Esophagus squamous epithelium (tissue), 5 donors: ENCODE measurements around the gene SORL1. TPM values are rescaled to one million over a fixed set of nuclear protein-coding genes. Genes with fewer than 3 reads are reported as not detected.

Experiments used
- DNase-seq: peaks from one replicate; lab custom pipeline; 2025; lab: John Stamatoyannopoulos, UW
- H3K27ac ChIP-seq, 4 donors: fragments of 200-600 bp; sonication (generic); one replicate each; pipeline ENCODE4 v1.5.1; 2016 to 2019; ENCODE audit warnings: mild to moderate bottlenecking in 1 of 4
- H3K27me3 ChIP-seq, 4 donors: fragments of 200-600 bp; sonication (generic); 1 replicate in 3 of 4; 2 replicates in 1 of 4; pipeline versions ENCODE4 v1.5.1 to v1.6.0; 2017 to 2021; ENCODE audit warnings: antibody characterized with exemption in 1 of 4
- H3K36me3 ChIP-seq, 3 donors: fragments of 200-600 bp; sonication (generic); one replicate each; pipeline ENCODE4 v1.5.1; 2016 to 2019
- H3K4me1 ChIP-seq, 3 donors: fragments of 200-600 bp; sonication (generic); one replicate each; pipeline ENCODE4 v1.5.1; 2017 to 2019
- H3K4me3 ChIP-seq, 4 donors: fragments of 200-600 bp; sonication (generic); 1 replicate in 3 of 4; 2 replicates in 1 of 4; pipeline ENCODE4 v1.5.1; 2016 to 2019; ENCODE audit warnings: mild to moderate bottlenecking in 2 of 4, moderate library complexity in 1 of 4
- H3K9me3 ChIP-seq, 3 donors: fragments of 200-600 bp; sonication (generic); one replicate each; pipeline ENCODE4 v1.5.1; 2016 to 2019
- CTCF ChIP-seq, 6 experiments: fragments of 450-650 bp in 4 of 6; fragments of 200-600 bp in 2 of 6; sonication (generic) in 2 of 6; IDR thresholded peaks; one replicate each; pipeline ENCODE4 v1.5.1; 2016 to 2019; ENCODE audit warnings: antibody characterized with exemption in 6 of 6, mild to moderate bottlenecking in 4 of 6, moderate library complexity in 4 of 6
- POLR2A ChIP-seq, 4 donors: fragments of 450-650 bp; IDR thresholded peaks; one replicate each; pipeline ENCODE4 v1.6.1; 2017; ENCODE audit warnings: antibody characterized with exemption in 4 of 4, mild to moderate bottlenecking in 4 of 4, moderate library complexity in 3 of 4
- WGBS, 2 donors: methylation state at CpG; one replicate each; pipeline ENCODE4 v1.1.5; 2018; 5-methylcytosine and 5-hydroxymethylcytosine counted together
- intact Hi-C: fragments of 100-400 bp; cut with DNase I; formaldehyde crosslinking; loops from one replicate; pipeline ENCODE4 v1.15.0; 2022
- total RNA-seq, 4 donors: library from RNA; depleted of rRNA; stranded (reverse); fragments of >200 nt; gene quantifications; one replicate each; pipeline ENCODE4 v1.1.0, GENCODE V29; 2016
- donor health status: DM: yes; HTN: yes; CAD: no.

SORL1 gene
- total RNA-seq, 4 donors from 2014 or later = 6.8 to 19.9 (median 16.3) TPM

GRCh38 chr11:121575963-121576290, 123.8 kb downstream of the SORL1 start:
- no peak for DNase-seq

GRCh38 chr11:121576531-121576930, 124.4 kb downstream of the SORL1 start:
- no peak for DNase-seq
- Histone ChIP-seq H3K27me3 (no peaks in the 10 kb centered on the region), H3K9me3 (no peaks in the 10 kb centered on the region), H3K36me3 (peaks cover 0 to 55% (median 0%) of the 10 kb centered on the region in 3 donors), H3K4me3 (no peak overlapping the region), H3K4me1 (peaks cover 0 to 31% (median 0%) of the 10 kb centered on the region in 3 donors), H3K27ac (peak overlapping the region in 1 of 4 donors; percentile 11)
- 52 to 73% methylated on average over 7 of the region's 7 CpGs for WGBS, 2 donors
- intact Hi-C loops = no loop called here
- TF ChIP-seq CTCF (IDR thresholded peaks at IDR 0.05) = no peak
- no peak for TF ChIP-seq POLR2A (IDR thresholded peaks at IDR 0.05)

More at GRCh38 chr11:121575963-121576290, 123.8 kb downstream of the SORL1 start:
- intact Hi-C loops = no loop called here
- Histone ChIP-seq H3K27ac (peak overlapping the region in 2 of 4 donors; percentile 17 to 39), H3K9me3 (no peaks in the 10 kb centered on the region), H3K4me3 (no peak overlapping the region), H3K27me3 (no peaks in the 10 kb centered on the region), H3K4me1 (peaks cover 0 to 31% (median 0%) of the 10 kb centered on the region in 3 donors), H3K36me3 (peaks cover 0 to 61% (median 0%) of the 10 kb centered on the region in 3 donors)
- 71 to 91% methylated on average over 5 of the region's 5 CpGs for WGBS, 2 donors
- TF ChIP-seq CTCF (IDR thresholded peaks at IDR 0.05) (no peak), POLR2A (IDR thresholded peaks at IDR 0.05) (no peak)

- 62 to 81% methylated on average over 9 to 16 of the region's 16 CpGs for WGBS, 2 donors
- Histone ChIP-seq H3K27me3 (no peaks in the 10 kb centered on the region), H3K27ac (peak overlapping the region in 1 of 4 donors; percentile 22), H3K9me3 (no peaks in the 10 kb centered on the region), H3K4me1 (peaks cover 0 to 31% (median 0%) of the 10 kb centered on the region in 3 donors), H3K4me3 (no peak overlapping the region), H3K36me3 (peaks cover 0 to 52% (median 0%) of the 10 kb centered on the region in 3 donors)
- intact Hi-C loops = no loop called here
- DNase-seq = no peak
- TF ChIP-seq POLR2A (IDR thresholded peaks at IDR 0.05) (no peak), CTCF (IDR thresholded peaks at IDR 0.05) (no peak)
These were observed 125.2 kb downstream of the SORL1 start for GRCh38 chr11:121577106-121577848.

GRCh38 chr11:121578251-121578976, 126.3 kb downstream of the SORL1 start:
- Histone ChIP-seq H3K36me3 (peaks cover 0 to 56% (median 0%) of the 10 kb centered on the region in 3 donors), H3K9me3 (no peaks in the 10 kb centered on the region), H3K27me3 (no peaks in the 10 kb centered on the region), H3K4me3 (no peak overlapping the region), H3K27ac (peak overlapping the region in 1 of 4 donors; percentile 22), H3K4me1 (peaks cover 0 to 31% (median 0%) of the 10 kb centered on the region in 3 donors)
- intact Hi-C loops = no loop called here
- WGBS, 2 donors = 45 to 66% methylated on average over 10 of the region's 10 CpGs
- DNase-seq = no peak
- TF ChIP-seq POLR2A (IDR thresholded peaks at IDR 0.05) (no peak), CTCF (IDR thresholded peaks at IDR 0.05) (no peak)

GRCh38 chr11:121580154-121580553, 128.0 kb downstream of the SORL1 start:
- H3K4me3 ChIP-seq = no peak overlapping the region
- H3K4me1 ChIP-seq = peaks cover 0 to 31% (median 0%) of the 10 kb centered on the region in 3 donors
- peaks cover 0 to 62% (median 0%) of the 10 kb centered on the region in 3 donors for H3K36me3 ChIP-seq
- intact Hi-C loops = no loop called here
- no peaks in the 10 kb centered on the region for H3K9me3 ChIP-seq
- no peaks in the 10 kb centered on the region for H3K27me3 ChIP-seq
- DNase-seq = no peak
- H3K27ac ChIP-seq = no peak overlapping the region
- WGBS, 2 donors = 90 to 91% methylated on average over 4 of the region's 4 CpGs
- no peak for TF ChIP-seq POLR2A (IDR thresholded peaks at IDR 0.05)
- no peak for TF ChIP-seq CTCF (IDR thresholded peaks at IDR 0.05)
